Measurements from ENCODE around the gene METTL24.

METTL24 gene

DNA sequence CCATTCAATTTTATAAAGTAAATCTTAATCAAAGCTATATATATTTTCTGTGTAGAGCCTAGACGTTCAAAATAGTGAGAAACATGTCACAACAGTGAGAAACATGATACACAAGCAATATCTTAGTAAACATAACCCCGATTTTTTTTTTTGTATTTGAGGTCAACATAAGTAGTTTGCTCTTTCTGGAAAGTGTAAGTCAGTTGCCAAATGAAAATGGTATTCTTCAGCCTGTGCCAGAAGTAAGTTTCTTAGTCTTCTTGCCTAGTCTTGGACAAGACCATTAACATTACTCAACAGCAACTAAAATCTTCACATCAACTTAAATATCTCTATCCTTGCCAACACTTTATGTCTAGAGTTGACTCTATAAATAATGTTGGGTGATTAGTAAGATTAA lies 59.7 kb downstream of the METTL24 start:
- Histone ChIP-seq H3K9me3 (ENCODE audit: control insufficient read depth, low read length) (no peaks in the 10 kb centered on the region), H3K4me1 (no peaks in the 10 kb centered on the region), H2AFZ (no peak overlapping the region), H3K4me3 (ENCODE audit: low read depth, low read length) (no peak overlapping the region), H3K27me3 (ENCODE audit: control insufficient read depth, insufficient read depth, low read length) (no peaks in the 10 kb centered on the region), H3K27ac (no peak overlapping the region), H3K36me3 (ENCODE audit: control insufficient read depth, insufficient read depth, low read length) (no peaks in the 10 kb centered on the region), H3K79me2 (no peaks in the 10 kb centered on the region), H3K4me2 (ENCODE audit: low read length) (no peak overlapping the region), H3K9ac (no peak overlapping the region)
- TF ChIP-seq CTCF (IDR thresholded peaks at IDR 0.05): no peak

GRCh38 chr6:110296241-110297025 lies 61.7 kb downstream of the METTL24 start:
- Histone ChIP-seq H3K27me3 (ENCODE audit: control insufficient read depth, insufficient read depth, low read length) (no peaks in the 10 kb centered on the region), H3K27ac (no peak overlapping the region), H3K4me1 (no peaks in the 10 kb centered on the region), H3K9ac (no peak overlapping the region), H3K36me3 (ENCODE audit: control insufficient read depth, insufficient read depth, low read length) (no peaks in the 10 kb centered on the region), H2AFZ (no peak overlapping the region), H3K79me2 (no peaks in the 10 kb centered on the region), H3K4me3 (ENCODE audit: low read depth, low read length) (no peak overlapping the region), H3K9me3 (ENCODE audit: control insufficient read depth, low read length) (no peaks in the 10 kb centered on the region), H3K4me2 (ENCODE audit: low read length) (no peak overlapping the region)
- no peak for TF ChIP-seq CTCF (IDR thresholded peaks at IDR 0.05)

- H3K27ac ChIP-seq: no peak overlapping the region
- no peak for TF ChIP-seq CTCF (IDR thresholded peaks at IDR 0.05)
- no peaks in the 10 kb centered on the region for H3K36me3 ChIP-seq (ENCODE audit: control insufficient read depth, insufficient read depth, low read length)
- no peak overlapping the region for H3K9ac ChIP-seq
- no peaks in the 10 kb centered on the region for H3K79me2 ChIP-seq
- no peak overlapping the region for H3K4me3 ChIP-seq (ENCODE audit: low read depth, low read length)
- no peaks in the 10 kb centered on the region for H3K9me3 ChIP-seq (ENCODE audit: control insufficient read depth, low read length)
- no peaks in the 10 kb centered on the region for H3K27me3 ChIP-seq (ENCODE audit: control insufficient read depth, insufficient read depth, low read length)
- no peak overlapping the region for H3K4me2 ChIP-seq (ENCODE audit: low read length)
- H2AFZ ChIP-seq: no peak overlapping the region
- H3K4me1 ChIP-seq: no peaks in the 10 kb centered on the region
These were observed 62.5 kb downstream of the METTL24 start for GRCh38 chr6:110295451-110296165.

- H3K4me1 ChIP-seq: no peaks in the 10 kb centered on the region
- no peak overlapping the region for H3K4me2 ChIP-seq (ENCODE audit: low read length)
- no peak overlapping the region for H3K4me3 ChIP-seq (ENCODE audit: low read depth, low read length)
- no peaks in the 10 kb centered on the region for H3K79me2 ChIP-seq
- no peaks in the 10 kb centered on the region for H3K27me3 ChIP-seq (ENCODE audit: control insufficient read depth, insufficient read depth, low read length)
- H3K9me3 ChIP-seq (ENCODE audit: control insufficient read depth, low read length): no peaks in the 10 kb centered on the region
- H3K27ac ChIP-seq: no peak overlapping the region
- no peaks in the 10 kb centered on the region for H3K36me3 ChIP-seq (ENCODE audit: control insufficient read depth, insufficient read depth, low read length)
- H3K9ac ChIP-seq: no peak overlapping the region
- no peak overlapping the region for H2AFZ ChIP-seq
- TF ChIP-seq CTCF (IDR thresholded peaks at IDR 0.05): no peak
These were observed 70.4 kb downstream of the METTL24 start for GRCh38 chr6:110287462-110288341.

Measured in parathyroid adenoma (tissue), 2 donors.